CD4-positive, alpha-beta T cell (primary cell): ENCODE measurements around the gene PTPRN2. TPM values are rescaled to one million over a fixed set of nuclear protein-coding genes. Genes with fewer than 3 reads are reported as not detected.
A peak's percentile ranks its signal among the peaks of the same experiment; 100 is the strongest.

ENCODE experiments used
- ATAC-seq: fragments of 200-7000 bp; cut with Tn5 transposase; one replicate; pipeline ENCODE4 v1.10.0; 2022; ENCODE audit warnings: mild to moderate bottlenecking; ENCODE audit not compliant: poor library complexity
- CTCF ChIA-PET: fragments of 350-600 bp; sonication (Branson Sonifier 250); formaldehyde crosslinking; loops from one replicate; lab custom pipeline; 2021; ENCODE audit warnings: antibody characterized with exemption, inconsistent platforms; lab: Charles Lee
- POLR2A ChIA-PET: fragments of 350-600 bp; sonication (Branson Sonifier 250); formaldehyde crosslinking; loops from one replicate; lab custom pipeline; 2021; ENCODE audit warnings: antibody characterized with exemption, inconsistent platforms; lab: Charles Lee
- DNase-seq, 14 experiments: peaks; one replicate each; pipeline ENCODE4 v3.0.0-alpha.2; 2013 to 2020; ENCODE audit warnings: mixed read lengths in 2 of 14
- H3K27ac ChIP-seq, 2 donors: one replicate each; pipeline versions ENCODE4 v1.5.1 to v1.7.0; 2013; ENCODE audit warnings: low read length in 2 of 2, low read depth in 1 of 2, mild to moderate bottlenecking in 1 of 2
- H3K27me3 ChIP-seq, 2 experiments: 1 replicate in 1 of 2; 2 replicates in 1 of 2; pipeline versions ENCODE4 v1.6.1 to v1.7.0; 2013; ENCODE audit warnings: low read length in 2 of 2, control low read depth in 1 of 2, mild to moderate bottlenecking in 1 of 2, moderate library complexity in 1 of 2; ENCODE audit not compliant: insufficient read depth in 2 of 2, control insufficient read depth in 1 of 2
- H3K36me3 ChIP-seq: one replicate; pipeline ENCODE4 v1.6.1; 2013; ENCODE audit warnings: low read length, control low read depth; ENCODE audit not compliant: insufficient read depth
- H3K4me1 ChIP-seq: one replicate; pipeline ENCODE4 v1.6.1; 2013; ENCODE audit warnings: low read length, control low read depth; ENCODE audit not compliant: insufficient read depth
- H3K4me3 ChIP-seq: one replicate; pipeline ENCODE4 v1.5.1; 2013; ENCODE audit warnings: mild to moderate bottlenecking, low read length, moderate library complexity
- H3K9me3 ChIP-seq, 2 experiments: 1 replicate in 1 of 2; 2 replicates in 1 of 2; pipeline versions ENCODE4 v1.6.1 to v1.7.0; 2013; ENCODE audit warnings: low read length in 2 of 2, mild to moderate bottlenecking in 2 of 2, control low read depth in 1 of 2, moderate library complexity in 1 of 2; ENCODE audit not compliant: control insufficient read depth in 1 of 2, insufficient read depth in 1 of 2
- H3K27ac Mint-ChIP-seq: one replicate; pipeline ENCODE4 v1.8.0; 2020; ENCODE audit warnings: mixed read lengths
- H3K27me3 Mint-ChIP-seq: one replicate; pipeline ENCODE4 v1.8.0; 2021; ENCODE audit warnings: mixed read lengths
- H3K36me3 Mint-ChIP-seq: one replicate; pipeline ENCODE4 v1.8.0; 2021; ENCODE audit warnings: low read depth, mixed read lengths
- H3K4me1 Mint-ChIP-seq: one replicate; pipeline ENCODE4 v1.8.0; 2021; ENCODE audit warnings: low read depth, mixed read lengths
- H3K4me3 Mint-ChIP-seq: one replicate; pipeline ENCODE4 v1.8.0; 2020; ENCODE audit warnings: mild to moderate bottlenecking, mixed read lengths
- H3K9me3 Mint-ChIP-seq: one replicate; pipeline ENCODE4 v1.8.0; 2020; ENCODE audit warnings: mixed read lengths
- CTCF ChIP-seq: fragments of 200-600 bp; IDR thresholded peaks from one replicate; pipeline ENCODE4 v1.8.0; 2022; ENCODE audit warnings: antibody characterized with exemption, mild to moderate bottlenecking
- intact Hi-C, 2 experiments: fragments of 100-400 bp; cut with DNase I in 1 of 2; cut with micrococcal nuclease in 1 of 2; formaldehyde crosslinking; loops; one replicate each; pipeline versions ENCODE4 v1.15.1 to v1.9.0; 2023 to 2025; cut with DNase I, micrococcal nuclease
- total RNA-seq, 174 experiments: library from RNA in 2 of 174; stranded (reverse) in 2 of 174; gene quantifications; one replicate each; pipeline ENCODE4 v1.2.3 and lab custom pipeline; 2021 to 2026

Gene PTPRN2
- total RNA-seq, 2 experiments from 2014 or later = 0.34 to 0.44 TPM

DNA sequence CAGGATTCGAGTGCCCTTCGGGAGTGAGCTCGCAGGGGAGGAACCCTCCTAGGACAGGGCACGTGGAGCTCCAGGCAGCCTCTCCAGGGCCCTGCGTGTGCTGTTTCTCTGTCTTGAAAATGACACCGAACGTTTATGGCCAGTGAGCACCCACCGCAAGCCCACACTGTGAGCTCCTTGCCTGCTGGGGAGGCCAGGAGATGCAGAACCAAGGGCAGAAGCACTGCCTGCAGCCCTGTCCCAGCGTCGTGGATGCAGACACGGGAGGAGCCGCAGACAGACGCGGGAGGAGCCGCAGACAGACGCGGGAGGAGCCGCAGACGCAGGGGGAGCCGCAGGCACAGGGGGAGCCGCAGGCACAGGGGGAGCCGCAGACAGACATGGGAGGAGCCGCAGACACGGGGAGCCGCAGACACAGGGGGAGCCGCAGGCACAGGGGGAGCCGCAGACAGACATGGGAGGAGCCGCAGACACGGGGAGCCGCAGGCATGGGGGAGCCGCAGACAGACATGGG is 314.4 kb downstream of the PTPRN2 start:
- H3K27me3 ChIP-seq = no peaks in the 10 kb centered on the region
- ATAC-seq = no peak
- H3K36me3 Mint-ChIP-seq = no peaks in the 10 kb centered on the region
- ChIA-PET CTCF (no interaction called here), POLR2A (no interaction called here)
- intact Hi-C loops = no loop called here
- DNase-seq = peak in 1 of 14 experiments; percentile 12
- H3K4me3 ChIP-seq = no peak overlapping the region
- H3K4me1 Mint-ChIP-seq = no peaks in the 10 kb centered on the region
- H3K9me3 Mint-ChIP-seq = no peaks in the 10 kb centered on the region
- no peaks in the 10 kb centered on the region for H3K36me3 ChIP-seq
- peaks cover 0 to 55% of the 10 kb centered on the region in 2 experiments for H3K9me3 ChIP-seq
- no peak overlapping the region for H3K27ac ChIP-seq
- H3K27me3 Mint-ChIP-seq = no peaks in the 10 kb centered on the region
- H3K27ac Mint-ChIP-seq = no peak overlapping the region
- no peaks in the 10 kb centered on the region for H3K4me1 ChIP-seq
- H3K4me3 Mint-ChIP-seq = no peak overlapping the region
- no peak for TF ChIP-seq CTCF

- Histone ChIP-seq H3K27ac (no peak overlapping the region), H3K4me3 (no peak overlapping the region), H3K4me1 (no peaks in the 10 kb centered on the region), H3K27me3 (no peaks in the 10 kb centered on the region), H3K36me3 (no peaks in the 10 kb centered on the region), H3K9me3 (peaks cover 0 to 56% of the 10 kb centered on the region in 2 experiments)
- POLR2A ChIA-PET = no interaction called here
- H3K9me3 Mint-ChIP-seq = no peaks in the 10 kb centered on the region
- no peak overlapping the region for H3K27ac Mint-ChIP-seq
- ATAC-seq (no peak), DNase-seq (no peak)
- CTCF ChIA-PET = no interaction called here
- H3K27me3 Mint-ChIP-seq = no peaks in the 10 kb centered on the region
- H3K4me3 Mint-ChIP-seq = no peak overlapping the region
- no peak for TF ChIP-seq CTCF
- no peaks in the 10 kb centered on the region for H3K4me1 Mint-ChIP-seq
- no peaks in the 10 kb centered on the region for H3K36me3 Mint-ChIP-seq
- intact Hi-C loops = no loop called here
These were observed 315.0 kb downstream of the PTPRN2 start for GRCh38 chr7:158272509-158273137.

GRCh38 chr7:158272091-158272490 is 315.5 kb downstream of the PTPRN2 start:
- POLR2A ChIA-PET = no interaction called here
- CTCF ChIA-PET = no interaction called here

More at GRCh38 chr7:158272091-158272490, 315.5 kb downstream of the PTPRN2 start:
- Mint-ChIP-seq H3K27me3 (no peaks in the 10 kb centered on the region), H3K4me3 (no peak overlapping the region), H3K9me3 (no peaks in the 10 kb centered on the region), H3K4me1 (no peaks in the 10 kb centered on the region), H3K27ac (no peak overlapping the region), H3K36me3 (no peaks in the 10 kb centered on the region)
- intact Hi-C loops = no loop called here
- Histone ChIP-seq H3K4me1 (no peaks in the 10 kb centered on the region), H3K9me3 (peaks cover 0 to 56% of the 10 kb centered on the region in 2 experiments), H3K36me3 (no peaks in the 10 kb centered on the region), H3K4me3 (no peak overlapping the region), H3K27me3 (no peaks in the 10 kb centered on the region), H3K27ac (no peak overlapping the region)
- DNase-seq (no peak), ATAC-seq (no peak)
- TF ChIP-seq CTCF = no peak
